Measurements from ENCODE around the gene ELP5. TPM values are rescaled to one million over a fixed set of nuclear protein-coding genes. Genes with fewer than 3 reads are reported as not detected.
A peak's percentile ranks its signal among the peaks of the same experiment; 100 is the strongest.

ELP5 gene
- total and polyA plus RNA-seq, 2 donors (not counting 1 experiment from before 2014, with no cell fraction given), result 48.0 to 69.9 TPM

GRCh38 chr17:7260151-7260550 is 8.1 kb downstream of the ELP5 start:
- Histone ChIP-seq H3K4me1 (ENCODE audit: control insufficient read depth in 2 of 2, insufficient read depth in 2 of 2, low read length in 2 of 2) (peaks cover 27 to 32% of the 10 kb centered on the region in 2 donors), H4K20me1 (ENCODE audit: control insufficient read depth, insufficient read depth, low read length, poor library complexity, severe bottlenecking) (no peaks in the 10 kb centered on the region), H3K4me2 (replicated peaks; ENCODE audit: low read depth, low read length, poor library complexity, severe bottlenecking) (peak overlapping the region; percentile 99), H3K36me3 (replicated peaks in 1 of 2; ENCODE audit: control extremely low read depth in 1 of 2, control insufficient read depth in 1 of 2, extremely low read depth in 1 of 2, insufficient read depth in 2 of 2, low read length in 1 of 2) (peaks cover 6 to 30% of the 10 kb centered on the region in 2 experiments), H2AFZ (ENCODE audit: insufficient read depth, low read depth, low read length, poor library complexity, severe bottlenecking) (no peak overlapping the region), H3K27ac (ENCODE audit: low read length in 2 of 2) (no peak overlapping the region), H3K9me3 (ENCODE audit: control extremely low read depth in 1 of 3, control insufficient read depth in 2 of 3, insufficient read depth in 1 of 3, low read length in 2 of 3) (peaks cover 0 to 4% (median 0%) of the 10 kb centered on the region in 3 donors), H3K27me3 (replicated peaks in 1 of 4; ENCODE audit: control extremely low read depth in 1 of 4, control insufficient read depth in 3 of 4, insufficient read depth in 4 of 4, low read length in 3 of 4) (peaks cover 0 to 17% (median 8%) of the 10 kb centered on the region in 4 experiments), H3K79me2 (ENCODE audit: control insufficient read depth, insufficient read depth, low read length) (no peaks in the 10 kb centered on the region), H3K4me3 (ENCODE audit: control extremely low read depth in 1 of 5, extremely low read depth in 1 of 5, insufficient read depth in 1 of 5, low read depth in 2 of 5, low read length in 4 of 5) (no peak overlapping the region), H3K9ac (ENCODE audit: low read length) (no peak overlapping the region)
- H3K27ac Mint-ChIP-seq, result peak overlapping the region; percentile 37
- H3K27me3 Mint-ChIP-seq, result peaks cover 15% of the 10 kb centered on the region
- no peak for TF ChIP-seq CTCF (IDR thresholded peaks at IDR 0.05)
- no peak for TF ChIP-seq EZH2 (IDR thresholded peaks at IDR 0.05; ENCODE audit: borderline replicate concordance, insufficient read depth, low read depth, low read length, poor library complexity, severe bottlenecking)
- H3K4me3 Mint-ChIP-seq, result peak overlapping the region; percentile 83
- DNase-seq (peak; percentile 25), ATAC-seq (ENCODE audit: low read depth) (no peak)
- intact Hi-C loops (cut with micrococcal nuclease), result no loop called here
- WGBS (ENCODE audit: insufficient coverage), result 97% methylated on average over 3 of the region's 4 CpGs
- ChIA-PET POLR2A (no interaction called here), CTCF (interaction anchor here (1.3 kb wide), 1 partner anchor 33 kb away, joined by 3 read pairs; no protein-coding TSS in a partner anchor)
- H3K4me1 Mint-ChIP-seq, result peaks cover 27% of the 10 kb centered on the region
- no peaks in the 10 kb centered on the region for H3K9me3 Mint-ChIP-seq (ENCODE audit: insufficient read depth)

- H2AFZ ChIP-seq (ENCODE audit: insufficient read depth, low read depth, low read length, poor library complexity, severe bottlenecking), result peak overlapping the region; percentile 96
- H3K36me3 ChIP-seq (replicated peaks in 1 of 2; ENCODE audit: control extremely low read depth in 1 of 2, control insufficient read depth in 1 of 2, extremely low read depth in 1 of 2, insufficient read depth in 2 of 2, low read length in 1 of 2), result peaks cover 6 to 26% of the 10 kb centered on the region in 2 experiments
- ChIA-PET POLR2A (no interaction called here), CTCF (no interaction called here)
- H3K27ac ChIP-seq (ENCODE audit: low read length in 2 of 2), result peak overlapping the region in 1 of 2 donors; percentile 59
- peak overlapping the region; percentile 99 for H3K4me2 ChIP-seq (replicated peaks; ENCODE audit: low read depth, low read length, poor library complexity, severe bottlenecking)
- intact Hi-C loops (cut with micrococcal nuclease), result no loop called here
- H3K4me1 Mint-ChIP-seq, result peaks cover 27% of the 10 kb centered on the region
- peaks cover 15% of the 10 kb centered on the region for H3K27me3 Mint-ChIP-seq
- peaks cover 0 to 4% (median 0%) of the 10 kb centered on the region in 3 donors for H3K9me3 ChIP-seq (ENCODE audit: control extremely low read depth in 1 of 3, control insufficient read depth in 2 of 3, insufficient read depth in 1 of 3, low read length in 2 of 3)
- H3K4me1 ChIP-seq (ENCODE audit: control insufficient read depth in 2 of 2, insufficient read depth in 2 of 2, low read length in 2 of 2), result peaks cover 27 to 32% of the 10 kb centered on the region in 2 donors
- H3K79me2 ChIP-seq (ENCODE audit: control insufficient read depth, insufficient read depth, low read length), result no peaks in the 10 kb centered on the region
- peak overlapping the region in 4 of 5 experiments; percentile 49 to 71 (median 60) for H3K4me3 ChIP-seq (ENCODE audit: control extremely low read depth in 1 of 5, extremely low read depth in 1 of 5, insufficient read depth in 1 of 5, low read depth in 2 of 5, low read length in 4 of 5)
- peaks cover 0 to 17% (median 8%) of the 10 kb centered on the region in 4 experiments for H3K27me3 ChIP-seq (replicated peaks in 1 of 4; ENCODE audit: control extremely low read depth in 1 of 4, control insufficient read depth in 3 of 4, insufficient read depth in 4 of 4, low read length in 3 of 4)
- TF ChIP-seq CTCF (IDR thresholded peaks at IDR 0.05), result no peak
- TF ChIP-seq EZH2 (IDR thresholded peaks at IDR 0.05; ENCODE audit: borderline replicate concordance, insufficient read depth, low read depth, low read length, poor library complexity, severe bottlenecking), result no peak
- whole genome bisulfite sequencing (ENCODE audit: insufficient coverage), result 11% methylated on average over 54 of the region's 54 CpGs
- H3K9me3 Mint-ChIP-seq (ENCODE audit: insufficient read depth), result no peaks in the 10 kb centered on the region
- H3K4me3 Mint-ChIP-seq, result peak overlapping the region; percentile 83
- ATAC-seq (ENCODE audit: low read depth) (peak; percentile 61), DNase-seq (peak; percentile 63)
- no peaks in the 10 kb centered on the region for H4K20me1 ChIP-seq (ENCODE audit: control insufficient read depth, insufficient read depth, low read length, poor library complexity, severe bottlenecking)
- peak overlapping the region; percentile 66 for H3K9ac ChIP-seq (ENCODE audit: low read length)
- peak overlapping the region; percentile 50 for H3K27ac Mint-ChIP-seq
Measured at GRCh38 chr17:7260651-7261378, 8.8 kb downstream of the ELP5 start.

All from B cell (primary cell).